ENCODE measurements around the gene SKAP1. TPM values are rescaled to one million over a fixed set of nuclear protein-coding genes. Genes with fewer than 3 reads are reported as not detected.

Gene SKAP1
- total RNA-seq, 2 experiments from 2014 or later: 1.2 TPM; not detected in 1

DNA sequence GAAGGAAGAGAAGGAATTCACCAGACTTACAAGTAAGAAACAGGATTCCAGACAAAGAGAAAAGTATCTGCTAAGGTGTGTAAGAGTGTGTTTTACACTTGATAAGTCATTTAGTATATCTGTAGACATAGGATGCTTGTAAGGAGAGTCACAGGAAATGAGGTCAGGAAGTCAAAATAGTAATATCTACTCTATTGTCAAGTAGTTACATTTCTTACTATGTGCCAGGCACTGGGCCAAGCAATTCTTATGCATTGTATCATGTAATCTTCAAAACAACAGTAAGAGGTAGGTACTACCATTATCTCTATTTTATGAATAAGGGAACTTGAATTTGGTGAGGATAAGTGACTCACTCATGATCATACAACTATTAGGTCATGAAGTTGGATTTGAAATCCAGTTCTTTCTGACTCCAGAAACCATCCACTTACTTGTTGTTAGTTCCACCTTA is 193.3 kb downstream of the SKAP1 start:
- BruUV-seq (replicated peaks): no TSS peak
- no peak for TF ChIP-seq EZH2phosphoT487 (IDR thresholded peaks at IDR 0.05; ENCODE audit: borderline replicate concordance, low read depth, low read length)
- TF ChIP-seq, protein P1, sequence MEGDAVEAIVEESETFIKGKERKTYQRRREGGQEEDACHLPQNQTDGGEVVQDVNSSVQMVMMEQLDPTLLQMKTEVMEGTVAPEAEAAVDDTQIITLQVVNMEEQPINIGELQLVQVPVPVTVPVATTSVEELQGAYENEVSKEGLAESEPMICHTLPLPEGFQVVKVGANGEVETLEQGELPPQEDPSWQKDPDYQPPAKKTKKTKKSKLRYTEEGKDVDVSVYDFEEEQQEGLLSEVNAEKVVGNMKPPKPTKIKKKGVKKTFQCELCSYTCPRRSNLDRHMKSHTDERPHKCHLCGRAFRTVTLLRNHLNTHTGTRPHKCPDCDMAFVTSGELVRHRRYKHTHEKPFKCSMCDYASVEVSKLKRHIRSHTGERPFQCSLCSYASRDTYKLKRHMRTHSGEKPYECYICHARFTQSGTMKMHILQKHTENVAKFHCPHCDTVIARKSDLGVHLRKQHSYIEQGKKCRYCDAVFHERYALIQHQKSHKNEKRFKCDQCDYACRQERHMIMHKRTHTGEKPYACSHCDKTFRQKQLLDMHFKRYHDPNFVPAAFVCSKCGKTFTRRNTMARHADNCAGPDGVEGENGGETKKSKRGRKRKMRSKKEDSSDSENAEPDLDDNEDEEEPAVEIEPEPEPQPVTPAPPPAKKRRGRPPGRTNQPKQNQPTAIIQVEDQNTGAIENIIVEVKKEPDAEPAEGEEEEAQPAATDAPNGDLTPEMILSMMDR (conservative IDR thresholded peaks at IDR 0.05; ENCODE audit: low read length): no peak
- CTCF ChIA-PET (ENCODE audit: unreplicated experiment): no interaction called here

GRCh38 chr17:48234922-48235321 is 195.1 kb downstream of the SKAP1 start:
- H3K4me2 ChIP-seq (ENCODE audit: low read length): no peak overlapping the region
- H2AFZ ChIP-seq (ENCODE audit: low read length): no peak overlapping the region
- H3K36me3 ChIP-seq (ENCODE audit: insufficient read depth, low read length): no peaks in the 10 kb centered on the region
- TF ChIP-seq EZH2phosphoT487 (IDR thresholded peaks at IDR 0.05; ENCODE audit: borderline replicate concordance, low read depth, low read length): no peak
- TF ChIP-seq, protein P1 (conservative IDR thresholded peaks at IDR 0.05; ENCODE audit: low read length): no peak
- no peak overlapping the region for H3K27ac ChIP-seq (ENCODE audit: low read depth, low read length, poor library complexity, severe bottlenecking)
- no peaks in the 10 kb centered on the region for H4K20me1 ChIP-seq (ENCODE audit: insufficient read depth, low read length)
- ChIA-PET POLR2A (no interaction called here), CTCF (ENCODE audit: unreplicated experiment) (no interaction called here)
- no peaks in the 10 kb centered on the region for H3K9me3 ChIP-seq (ENCODE audit: low read length)
- no peaks in the 10 kb centered on the region for H3K9me2 ChIP-seq (ENCODE audit: insufficient read depth, low read length)
- DNase-seq (ENCODE audit: low spot score): no peak
- no peaks in the 10 kb centered on the region for H3K4me1 ChIP-seq (ENCODE audit: insufficient read depth, low read length, poor library complexity, severe bottlenecking)
- no TSS peak for BruUV-seq (replicated peaks)
- H3K79me2 ChIP-seq (ENCODE audit: insufficient read depth, low read depth, low read length): no peaks in the 10 kb centered on the region
- no peak overlapping the region for H3K4me3 ChIP-seq (ENCODE audit: low read depth, low read length, poor library complexity, severe bottlenecking)
- intact Hi-C loops (cut with micrococcal nuclease; ENCODE audit: unreplicated experiment): no loop called here

More for the DNA sequence above, 193.3 kb downstream of the SKAP1 start:
- Histone ChIP-seq H3K36me3 (ENCODE audit: insufficient read depth, low read length) (no peaks in the 10 kb centered on the region), H3K4me2 (ENCODE audit: low read length) (no peak overlapping the region), H4K20me1 (ENCODE audit: insufficient read depth, low read length) (no peaks in the 10 kb centered on the region), H2AFZ (ENCODE audit: low read length) (no peak overlapping the region), H3K27ac (ENCODE audit: low read depth, low read length, poor library complexity, severe bottlenecking) (no peak overlapping the region), H3K4me1 (ENCODE audit: insufficient read depth, low read length, poor library complexity, severe bottlenecking) (no peaks in the 10 kb centered on the region), H3K4me3 (ENCODE audit: low read depth, low read length, poor library complexity, severe bottlenecking) (no peak overlapping the region), H3K9me2 (ENCODE audit: insufficient read depth, low read length) (no peaks in the 10 kb centered on the region), H3K9me3 (ENCODE audit: low read length) (no peaks in the 10 kb centered on the region), H3K79me2 (ENCODE audit: insufficient read depth, low read depth, low read length) (no peaks in the 10 kb centered on the region)
- intact Hi-C loops (cut with micrococcal nuclease; ENCODE audit: unreplicated experiment): no loop called here
- no peak for DNase-seq (ENCODE audit: low spot score)
- POLR2A ChIA-PET: no interaction called here

GRCh38 chr17:48231995-48232959 is 197.7 kb downstream of the SKAP1 start:
- ChIA-PET POLR2A (interaction anchor here (0.6 to 1.0 kb wide), 3 partner anchors 13 to 289 kb away, joined by 3 read pairs; no protein-coding TSS in a partner anchor), CTCF (ENCODE audit: unreplicated experiment) (no interaction called here)
- TF ChIP-seq, protein P1 (conservative IDR thresholded peaks at IDR 0.05; ENCODE audit: low read length): no peak
- TF ChIP-seq EZH2phosphoT487 (IDR thresholded peaks at IDR 0.05; ENCODE audit: borderline replicate concordance, low read depth, low read length): no peak
- Histone ChIP-seq H2AFZ (ENCODE audit: low read length) (no peak overlapping the region), H3K79me2 (ENCODE audit: insufficient read depth, low read depth, low read length) (no peaks in the 10 kb centered on the region), H3K36me3 (ENCODE audit: insufficient read depth, low read length) (no peaks in the 10 kb centered on the region), H3K9me2 (ENCODE audit: insufficient read depth, low read length) (no peaks in the 10 kb centered on the region), H4K20me1 (ENCODE audit: insufficient read depth, low read length) (no peaks in the 10 kb centered on the region), H3K27ac (ENCODE audit: low read depth, low read length, poor library complexity, severe bottlenecking) (no peak overlapping the region), H3K4me2 (ENCODE audit: low read length) (no peak overlapping the region), H3K4me3 (ENCODE audit: low read depth, low read length, poor library complexity, severe bottlenecking) (no peak overlapping the region), H3K4me1 (ENCODE audit: insufficient read depth, low read length, poor library complexity, severe bottlenecking) (no peaks in the 10 kb centered on the region), H3K9me3 (ENCODE audit: low read length) (no peaks in the 10 kb centered on the region)
- no peak for DNase-seq (ENCODE audit: low spot score)
- intact Hi-C loops (cut with micrococcal nuclease; ENCODE audit: unreplicated experiment): no loop called here
- no TSS peak for BruUV-seq (replicated peaks)

Data from OCI-LY7 (cell line).